ENCODE results near the gene SERPINB1. TPM values are rescaled to one million over a fixed set of nuclear protein-coding genes. Genes with fewer than 3 reads are reported as not detected.

Gene SERPINB1
- polyA plus RNA-seq, 1 of the 3 experiments (the other 2 are of a cell fraction), result 9.4 TPM

DNA sequence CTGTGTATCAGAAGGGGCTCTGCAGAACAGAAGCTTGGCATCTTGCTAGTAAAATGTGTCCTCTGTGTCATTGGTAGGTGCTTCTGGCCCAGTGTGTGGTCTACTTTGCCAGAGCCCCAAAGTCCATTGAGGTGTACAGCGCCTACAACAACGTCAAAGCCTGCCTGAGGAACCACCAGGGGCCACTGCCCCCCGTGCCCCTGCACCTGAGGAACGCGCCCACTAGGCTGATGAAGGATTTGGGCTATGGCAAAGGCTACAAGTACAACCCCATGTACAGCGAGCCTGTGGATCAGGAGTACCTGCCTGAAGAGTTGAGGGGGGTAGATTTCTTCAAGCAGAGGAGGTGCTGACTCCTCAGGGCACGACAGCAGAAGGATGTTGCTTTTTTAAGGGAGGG lies 56.7 kb downstream of the SERPINB1 start:
- no peak overlapping the region for H3K9ac ChIP-seq
- 97% methylated on average over 7 of the region's 7 CpGs for WGBS (ENCODE audit: low lambda C conversion rate)
- H3K4me3 ChIP-seq (ENCODE audit: low read depth in 2 of 2, low read length in 1 of 2), result no peak overlapping the region
- no peak overlapping the region for H3K4me2 ChIP-seq
- ChIA-PET CTCF (interaction anchor here (0.6 to 1.7 kb wide), 6 partner anchors 17 to 865 kb away, joined by 3 to 7 read pairs (median 4); partner anchors contain the start of genes MYLK4 and WRNIP1), POLR2A (no interaction called here)
- no peaks in the 10 kb centered on the region for H3F3A ChIP-seq (replicated peaks; ENCODE audit: insufficient read depth)
- peaks cover 27 to 60% of the 10 kb centered on the region in 2 experiments for H3K36me3 ChIP-seq (replicated peaks in 1 of 2; ENCODE audit: control insufficient read depth in 1 of 2, insufficient read depth in 2 of 2, low read length in 1 of 2)
- no peak for TF ChIP-seq SIN3A (IDR thresholded peaks at IDR 0.05; ENCODE audit: borderline replicate concordance, low read depth, low read length)
- TF ChIP-seq MXI1 (IDR thresholded peaks at IDR 0.05; ENCODE audit: low read depth, low read length), result no peak
- TF ChIP-seq SMC3 (IDR thresholded peaks at IDR 0.05; ENCODE audit: low read depth, low read length), result no peak
- no peak for TF ChIP-seq RFX5 (IDR thresholded peaks at IDR 0.05; ENCODE audit: low read length)
- TF ChIP-seq TAF1 (IDR thresholded peaks at IDR 0.05; ENCODE audit: borderline replicate concordance, low read depth, low read length), result no peak
- no peak for TF ChIP-seq ELF1 (IDR thresholded peaks at IDR 0.05)
- TF ChIP-seq, protein P1, sequence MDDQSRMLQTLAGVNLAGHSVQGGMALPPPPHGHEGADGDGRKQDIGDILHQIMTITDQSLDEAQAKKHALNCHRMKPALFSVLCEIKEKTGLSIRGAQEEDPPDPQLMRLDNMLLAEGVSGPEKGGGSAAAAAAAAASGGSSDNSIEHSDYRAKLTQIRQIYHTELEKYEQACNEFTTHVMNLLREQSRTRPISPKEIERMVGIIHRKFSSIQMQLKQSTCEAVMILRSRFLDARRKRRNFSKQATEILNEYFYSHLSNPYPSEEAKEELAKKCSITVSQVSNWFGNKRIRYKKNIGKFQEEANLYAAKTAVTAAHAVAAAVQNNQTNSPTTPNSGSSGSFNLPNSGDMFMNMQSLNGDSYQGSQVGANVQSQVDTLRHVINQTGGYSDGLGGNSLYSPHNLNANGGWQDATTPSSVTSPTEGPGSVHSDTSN (IDR thresholded peaks at IDR 0.05), result no peak
- TF ChIP-seq EP300 (IDR thresholded peaks at IDR 0.05; ENCODE audit: borderline replicate concordance in 1 of 2, low read depth in 1 of 2, low read length in 1 of 2), result no peak
- TF ChIP-seq YY1 (IDR thresholded peaks at IDR 0.05; ENCODE audit: low read depth), result no peak
- TF ChIP-seq, protein P2, sequence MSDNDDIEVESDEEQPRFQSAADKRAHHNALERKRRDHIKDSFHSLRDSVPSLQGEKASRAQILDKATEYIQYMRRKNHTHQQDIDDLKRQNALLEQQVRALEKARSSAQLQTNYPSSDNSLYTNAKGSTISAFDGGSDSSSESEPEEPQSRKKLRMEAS (IDR thresholded peaks at IDR 0.05; ENCODE audit: low read depth), result no peak
- TF ChIP-seq GATA2 (CRISPR knock-in tag; IDR thresholded peaks at IDR 0.05), result no peak
- TF ChIP-seq TCF12 (IDR thresholded peaks at IDR 0.05), result no peak
- TF ChIP-seq, protein P3, sequence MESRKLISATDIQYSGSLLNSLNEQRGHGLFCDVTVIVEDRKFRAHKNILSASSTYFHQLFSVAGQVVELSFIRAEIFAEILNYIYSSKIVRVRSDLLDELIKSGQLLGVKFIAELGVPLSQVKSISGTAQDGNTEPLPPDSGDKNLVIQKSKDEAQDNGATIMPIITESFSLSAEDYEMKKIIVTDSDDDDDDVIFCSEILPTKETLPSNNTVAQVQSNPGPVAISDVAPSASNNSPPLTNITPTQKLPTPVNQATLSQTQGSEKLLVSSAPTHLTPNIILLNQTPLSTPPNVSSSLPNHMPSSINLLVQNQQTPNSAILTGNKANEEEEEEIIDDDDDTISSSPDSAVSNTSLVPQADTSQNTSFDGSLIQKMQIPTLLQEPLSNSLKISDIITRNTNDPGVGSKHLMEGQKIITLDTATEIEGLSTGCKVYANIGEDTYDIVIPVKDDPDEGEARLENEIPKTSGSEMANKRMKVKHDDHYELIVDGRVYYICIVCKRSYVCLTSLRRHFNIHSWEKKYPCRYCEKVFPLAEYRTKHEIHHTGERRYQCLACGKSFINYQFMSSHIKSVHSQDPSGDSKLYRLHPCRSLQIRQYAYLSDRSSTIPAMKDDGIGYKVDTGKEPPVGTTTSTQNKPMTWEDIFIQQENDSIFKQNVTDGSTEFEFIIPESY (IDR thresholded peaks at IDR 0.05; ENCODE audit: borderline replicate concordance, low read depth), result no peak
- TF ChIP-seq, protein P4, sequence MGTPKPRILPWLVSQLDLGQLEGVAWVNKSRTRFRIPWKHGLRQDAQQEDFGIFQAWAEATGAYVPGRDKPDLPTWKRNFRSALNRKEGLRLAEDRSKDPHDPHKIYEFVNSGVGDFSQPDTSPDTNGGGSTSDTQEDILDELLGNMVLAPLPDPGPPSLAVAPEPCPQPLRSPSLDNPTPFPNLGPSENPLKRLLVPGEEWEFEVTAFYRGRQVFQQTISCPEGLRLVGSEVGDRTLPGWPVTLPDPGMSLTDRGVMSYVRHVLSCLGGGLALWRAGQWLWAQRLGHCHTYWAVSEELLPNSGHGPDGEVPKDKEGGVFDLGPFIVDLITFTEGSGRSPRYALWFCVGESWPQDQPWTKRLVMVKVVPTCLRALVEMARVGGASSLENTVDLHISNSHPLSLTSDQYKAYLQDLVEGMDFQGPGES (IDR thresholded peaks at IDR 0.05; ENCODE audit: low read depth, low read length), result no peak
- no peak for TF ChIP-seq EZH2phosphoT487 (IDR thresholded peaks at IDR 0.05; ENCODE audit: borderline replicate concordance, low read depth)
- TF ChIP-seq GABPA (IDR thresholded peaks at IDR 0.05; ENCODE audit: low read depth), result no peak
- H3K9me3 ChIP-seq, result no peaks in the 10 kb centered on the region
- H2AFZ ChIP-seq (ENCODE audit: low read depth), result no peak overlapping the region
- H3K9me2 ChIP-seq, result no peaks in the 10 kb centered on the region
- no peak overlapping the region for H3K27ac ChIP-seq (ENCODE audit: low read depth in 2 of 2, low read length in 1 of 2)
- H3K79me2 ChIP-seq (ENCODE audit: insufficient read depth), result peaks cover 53% of the 10 kb centered on the region
- H3K4me1 ChIP-seq (ENCODE audit: control insufficient read depth in 1 of 2, insufficient read depth in 2 of 2, low read depth in 1 of 2, low read length in 1 of 2), result peaks cover 0 to 3% of the 10 kb centered on the region in 2 experiments; a peak in 2 of 4 replicates
- H3K27me3 ChIP-seq (ENCODE audit: insufficient read depth), result no peaks in the 10 kb centered on the region
- no peak for DNase-seq
- H4K20me1 ChIP-seq (ENCODE audit: insufficient read depth), result peaks cover 9% of the 10 kb centered on the region; the same call in 1 of the 2 replicates
